ENCODE measurements around the gene CYP2W1. TPM values are rescaled to one million over a fixed set of nuclear protein-coding genes. Genes with fewer than 3 reads are reported as not detected.
"Not testable (repeated sequence)": the region's sequence is repeated elsewhere in the genome, so short reads cannot be mapped to it uniquely, and the experiment has no call there.

The CYP2W1 gene
- polyA plus RNA-seq (2013, experiment 1 of 2; ENCODE audit: insufficient read length) = not detected
- not detected for polyA plus RNA-seq (2013, experiment 2 of 2; ENCODE audit: insufficient read length)

- DNase-seq = no peak
These were observed at the start of gene CYP2W1 for GRCh38 chr7:983004-983615. TSS of gene CYP2W1 (plus strand) at chr7:983181. CDS start at chr7:983212, 31 bp downstream.

GRCh38 chr7:934469-935163 is 48.4 kb upstream of the CYP2W1 start:
- DNase-seq = no peak

GRCh38 chr7:935164-935873 is 47.7 kb upstream of the CYP2W1 start:
- DNase-seq = no peak

GRCh38 chr7:935874-936385 is 47.1 kb upstream of the CYP2W1 start:
- no peak for DNase-seq

- peak; percentile 46 for DNase-seq
These were observed 46.5 kb upstream of the CYP2W1 start for GRCh38 chr7:936386-937054.

- no peak for DNase-seq
These were observed 45.0 kb upstream of the CYP2W1 start for GRCh38 chr7:937856-938484.

GRCh38 chr7:938546-939185 is 44.3 kb upstream of the CYP2W1 start:
- no peak for DNase-seq

GRCh38 chr7:939843-940242 is 43.1 kb upstream of the CYP2W1 start:
- no peak for DNase-seq

- no peak for DNase-seq
These were observed 42.2 kb upstream of the CYP2W1 start for GRCh38 chr7:940599-941408.

GRCh38 chr7:943793-944192 is 39.2 kb upstream of the CYP2W1 start:
- not testable (repeated sequence) for DNase-seq

- DNase-seq = no peak
These were observed 38.2 kb upstream of the CYP2W1 start for GRCh38 chr7:944744-945143.

- no peak for DNase-seq
These were observed 37.8 kb upstream of the CYP2W1 start for GRCh38 chr7:945147-945555.

GRCh38 chr7:945556-946255 is 37.3 kb upstream of the CYP2W1 start:
- DNase-seq = no peak

- DNase-seq = no peak
These were observed 36.6 kb upstream of the CYP2W1 start for GRCh38 chr7:946256-946996.

GRCh38 chr7:947391-948210 is 35.4 kb upstream of the CYP2W1 start:
- DNase-seq = no peak

- DNase-seq = no peak
These were observed 33.7 kb upstream of the CYP2W1 start for GRCh38 chr7:949021-949934.

- no peak for DNase-seq
These were observed 31.0 kb upstream of the CYP2W1 start for GRCh38 chr7:951881-952547.
